Measurements from ENCODE around the gene SOX21. TPM values are rescaled to one million over a fixed set of nuclear protein-coding genes. Genes with fewer than 3 reads are reported as not detected.

SOX21 gene
- total RNA-seq (2022; extraction: Qiagen RNA extraction): 0.36 to 0.51 TPM (median 0.44 TPM) in 5 replicates

GRCh38 chr13:94712287-94712811 is at the start of gene SOX21:
Gene SOX21 (minus strand): TSS chr13:94712545. CDS start chr13:94712049, 496 bp downstream.

Other genes with a start within 250 kb of the SOX21 start
- gene DCT, start 232.9 kb downstream of the SOX21 start, total RNA-seq (2022; extraction: Qiagen RNA extraction): not detected in 5 replicates
- gene TGDS, start 116.4 kb downstream of the SOX21 start, total RNA-seq (2022; extraction: Qiagen RNA extraction): 8.1 to 9.9 TPM (median 8.4 TPM) in 5 replicates
- 2.6 to 3.8 TPM (median 3.4 TPM) in 5 replicates for gene GPR180, start 110.7 kb downstream of the SOX21 start, total RNA-seq (2022; extraction: Qiagen RNA extraction)